Measurements from ENCODE around the gene RO60. TPM values are rescaled to one million over a fixed set of nuclear protein-coding genes. Genes with fewer than 3 reads are reported as not detected.

Gene RO60
- total and polyA plus RNA-seq, 7 donors = 6.6 to 44.3 (median 35.1) TPM

DNA sequence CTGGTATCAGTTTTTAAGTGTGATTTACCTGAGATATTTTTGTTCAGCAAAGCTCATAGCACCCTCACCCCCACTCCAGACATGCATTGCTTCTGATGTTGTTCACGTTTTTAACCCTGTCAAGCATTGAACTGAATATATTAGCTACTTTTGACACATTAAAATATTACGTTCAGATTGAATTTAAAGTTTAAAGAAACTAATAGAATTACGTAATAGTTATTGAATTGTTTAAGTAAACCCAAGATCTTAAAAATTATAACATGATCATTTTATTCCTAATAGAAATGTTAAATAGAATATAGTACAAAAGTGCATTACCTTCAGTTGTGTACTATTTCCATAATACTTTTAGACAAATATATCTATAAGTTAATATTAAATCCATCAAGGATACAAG is 26.9 kb downstream of the RO60 start:
- Histone ChIP-seq H3K4me3 (no peak overlapping the region), H3K27me3 (ENCODE audit: insufficient read depth in 3 of 3, low read length in 2 of 3) (no peaks in the 10 kb centered on the region), H3K4me1 (no peaks in the 10 kb centered on the region), H3K27ac (no peak overlapping the region), H3K9me3 (no peaks in the 10 kb centered on the region), H3K36me3 (ENCODE audit: insufficient read depth in 1 of 2, low read depth in 1 of 2) (peaks cover 0 to 88% of the 10 kb centered on the region in 2 donors)
- 89 to 91% (median 90%) methylated on average over 3 of the region's 3 CpGs for WGBS, 3 donors
- intact Hi-C loops (cut with DNase I) = no loop called here
- no peak for ATAC-seq
- no peak for DNase-seq
- TF ChIP-seq, protein P1, sequence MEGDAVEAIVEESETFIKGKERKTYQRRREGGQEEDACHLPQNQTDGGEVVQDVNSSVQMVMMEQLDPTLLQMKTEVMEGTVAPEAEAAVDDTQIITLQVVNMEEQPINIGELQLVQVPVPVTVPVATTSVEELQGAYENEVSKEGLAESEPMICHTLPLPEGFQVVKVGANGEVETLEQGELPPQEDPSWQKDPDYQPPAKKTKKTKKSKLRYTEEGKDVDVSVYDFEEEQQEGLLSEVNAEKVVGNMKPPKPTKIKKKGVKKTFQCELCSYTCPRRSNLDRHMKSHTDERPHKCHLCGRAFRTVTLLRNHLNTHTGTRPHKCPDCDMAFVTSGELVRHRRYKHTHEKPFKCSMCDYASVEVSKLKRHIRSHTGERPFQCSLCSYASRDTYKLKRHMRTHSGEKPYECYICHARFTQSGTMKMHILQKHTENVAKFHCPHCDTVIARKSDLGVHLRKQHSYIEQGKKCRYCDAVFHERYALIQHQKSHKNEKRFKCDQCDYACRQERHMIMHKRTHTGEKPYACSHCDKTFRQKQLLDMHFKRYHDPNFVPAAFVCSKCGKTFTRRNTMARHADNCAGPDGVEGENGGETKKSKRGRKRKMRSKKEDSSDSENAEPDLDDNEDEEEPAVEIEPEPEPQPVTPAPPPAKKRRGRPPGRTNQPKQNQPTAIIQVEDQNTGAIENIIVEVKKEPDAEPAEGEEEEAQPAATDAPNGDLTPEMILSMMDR (IDR thresholded peaks at IDR 0.05) = no peak

DNA sequence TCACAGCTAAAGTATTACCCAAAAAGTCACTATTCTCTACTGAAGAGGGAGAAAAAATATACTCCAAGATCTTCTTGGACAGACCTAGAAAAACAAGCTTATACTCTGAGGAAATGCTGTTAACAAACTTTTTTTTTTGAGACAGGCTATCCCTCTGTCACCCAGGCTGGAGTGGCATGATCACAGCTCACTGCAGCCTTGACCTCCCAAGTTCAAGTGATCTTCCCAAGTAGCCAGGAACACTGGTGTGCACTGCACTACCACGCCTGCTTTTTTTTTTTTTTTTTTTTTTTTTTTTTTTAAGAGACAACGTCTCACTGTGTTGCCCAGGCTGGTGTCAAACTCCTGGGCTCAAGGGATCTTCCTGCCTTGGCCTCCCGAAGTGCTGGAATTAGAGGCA is 28.5 kb downstream of the RO60 start:
- Histone ChIP-seq H3K4me3 (no peak overlapping the region), H3K27ac (no peak overlapping the region), H3K36me3 (ENCODE audit: insufficient read depth in 1 of 2, low read depth in 1 of 2) (peaks cover 0 to 81% of the 10 kb centered on the region in 2 donors), H3K4me1 (no peaks in the 10 kb centered on the region), H3K27me3 (ENCODE audit: insufficient read depth in 3 of 3, low read length in 2 of 3) (no peaks in the 10 kb centered on the region), H3K9me3 (no peaks in the 10 kb centered on the region)
- TF ChIP-seq, protein P1 (IDR thresholded peaks at IDR 0.05) = no peak
- intact Hi-C loops (cut with DNase I) = no loop called here
- no peak for DNase-seq
- 25 to 37% (median 37%) methylated on average over 3 of the region's 3 CpGs for WGBS, 3 donors
- ATAC-seq = peak in 1 of 4 donors; percentile 47

DNA sequence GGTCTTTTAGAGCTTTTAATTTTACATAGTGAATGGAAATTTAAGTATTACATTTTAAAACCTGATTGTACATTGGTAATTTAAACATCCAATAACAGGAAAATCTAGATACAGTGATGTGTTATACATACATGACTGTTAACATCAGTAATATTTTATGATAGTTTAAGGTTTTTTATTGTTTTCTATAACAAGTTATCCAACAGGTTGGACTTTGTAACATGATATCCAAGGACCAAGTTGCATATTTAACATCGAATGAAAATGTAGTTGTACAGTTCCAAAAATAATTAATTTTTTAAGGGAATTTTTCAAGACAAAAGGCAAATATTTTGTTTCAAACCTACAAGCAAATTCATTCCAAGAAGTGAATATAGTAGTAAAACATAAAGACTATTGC is 31.5 kb downstream of the RO60 start:
- peaks cover 2 to 73% of the 10 kb centered on the region in 2 donors for H3K36me3 ChIP-seq (ENCODE audit: insufficient read depth in 1 of 2, low read depth in 1 of 2)
- WGBS, 3 donors = 31 to 41% (median 41%) methylated on average over 1 of the region's 1 CpG
- TF ChIP-seq, protein P1 (IDR thresholded peaks at IDR 0.05) = no peak
- H3K27ac ChIP-seq = no peak overlapping the region
- no peaks in the 10 kb centered on the region for H3K9me3 ChIP-seq
- H3K4me1 ChIP-seq = no peaks in the 10 kb centered on the region
- H3K27me3 ChIP-seq (ENCODE audit: insufficient read depth in 3 of 3, low read length in 2 of 3) = no peaks in the 10 kb centered on the region
- intact Hi-C loops (cut with DNase I) = loop anchor here in 1 of 2 donors (5.0 kb wide), 1 partner anchor 41 kb away; no protein-coding TSS in a partner anchor
- ATAC-seq = no peak
- DNase-seq = no peak
- H3K4me3 ChIP-seq = no peak overlapping the region

DNA sequence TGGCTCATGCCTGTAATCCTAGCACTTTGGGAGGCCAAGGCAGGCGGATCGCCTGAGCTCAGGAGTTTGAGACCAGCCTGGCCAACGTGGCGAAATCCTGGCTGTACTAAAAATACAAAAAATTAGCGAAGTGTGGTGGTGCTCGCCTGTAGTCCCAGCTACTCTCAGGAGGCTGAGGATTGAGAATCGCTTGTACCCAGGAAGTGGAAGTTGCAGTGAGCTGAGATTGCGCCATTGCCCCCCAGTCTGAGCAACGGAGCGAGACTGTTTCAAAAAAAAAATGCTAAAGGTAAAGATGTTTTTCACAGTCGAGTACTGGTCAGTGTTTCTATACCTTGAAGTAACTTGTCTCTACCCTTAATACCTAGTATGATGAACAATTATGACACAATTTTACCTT is 34.7 kb downstream of the RO60 start:
- Histone ChIP-seq H3K9me3 (no peaks in the 10 kb centered on the region), H3K4me1 (no peaks in the 10 kb centered on the region), H3K36me3 (ENCODE audit: insufficient read depth in 1 of 2, low read depth in 1 of 2) (peaks cover 2 to 86% of the 10 kb centered on the region in 2 donors), H3K27me3 (ENCODE audit: insufficient read depth in 3 of 3, low read length in 2 of 3) (no peaks in the 10 kb centered on the region), H3K4me3 (no peak overlapping the region), H3K27ac (no peak overlapping the region)
- no peak for DNase-seq
- 93 to 95% (median 94%) methylated on average over 11 of the region's 11 CpGs for WGBS, 3 donors
- TF ChIP-seq, protein P1 (IDR thresholded peaks at IDR 0.05) = no peak
- no peak for ATAC-seq
- intact Hi-C loops (cut with DNase I) = loop anchor here in 1 of 2 donors (5.0 kb wide), 1 partner anchor 38 kb away; no protein-coding TSS in a partner anchor

DNA sequence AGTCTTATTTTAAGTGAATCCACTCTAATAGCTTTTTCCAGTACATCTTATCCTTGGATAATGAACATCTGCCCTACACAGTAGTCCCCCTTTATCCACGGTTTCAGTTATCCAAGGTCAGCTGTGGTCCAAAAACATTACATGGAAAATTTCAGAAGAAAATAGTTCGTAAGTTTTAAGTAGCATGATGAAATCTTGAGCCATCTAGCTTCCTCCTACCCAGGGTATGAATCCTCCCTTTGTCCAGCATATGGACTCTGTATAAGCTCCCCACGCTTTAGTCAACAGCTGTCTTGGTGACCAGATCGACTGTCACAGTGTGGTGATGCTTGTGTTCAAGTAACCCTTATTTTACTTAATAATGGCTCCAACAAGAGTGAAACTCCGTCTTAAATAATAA is 43.2 kb downstream of the RO60 start:
- Histone ChIP-seq H3K27me3 (ENCODE audit: insufficient read depth in 3 of 3, low read length in 2 of 3) (no peaks in the 10 kb centered on the region), H3K27ac (no peak overlapping the region), H3K4me1 (peaks cover 25% of the 10 kb centered on the region), H3K36me3 (ENCODE audit: insufficient read depth in 1 of 2, low read depth in 1 of 2) (peaks cover 5 to 34% of the 10 kb centered on the region in 2 donors), H3K4me3 (no peak overlapping the region), H3K9me3 (no peaks in the 10 kb centered on the region)
- WGBS, 3 donors = 53 to 73% (median 60%) methylated on average over 5 of the region's 5 CpGs
- intact Hi-C loops (cut with DNase I) = loop anchor here in 1 of 2 donors (5.0 kb wide), 1 partner anchor 40 kb away; no protein-coding TSS in a partner anchor
- no peak for ATAC-seq
- no peak for DNase-seq
- TF ChIP-seq, protein P1 (IDR thresholded peaks at IDR 0.05) = no peak

Data from psoas muscle (tissue), 8 donors.